Heart right ventricle (tissue), 16 donors: ENCODE results near the gene PHACTR3. TPM values are rescaled to one million over a fixed set of nuclear protein-coding genes. Genes with fewer than 3 reads are reported as not detected.

Experiments used
- ATAC-seq, 8 donors: fragments of 200-7000 bp; cut with Tn5 transposase; one replicate each; pipeline ENCODE4 v1.9.1; 2020; ENCODE audit warnings: mild to moderate bottlenecking in 8 of 8, moderate library complexity in 8 of 8, moderate number of reproducible peaks in 1 of 8
- DNase-seq, 2 donors: peaks; one replicate each; pipeline ENCODE4 v3.0.0-alpha.2; 2020
- H3K27ac ChIP-seq, 10 donors: fragments of 200-600 bp; sonication (generic) in 2 of 10; one replicate each; pipeline versions ENCODE4 v1.5.0 to v1.8.0; 2020 to 2022; ENCODE audit warnings: mild to moderate bottlenecking in 3 of 10
- H3K27me3 ChIP-seq, 7 donors: fragments of 200-600 bp; one replicate each; pipeline ENCODE4 v1.8.0; 2021 to 2022; ENCODE audit warnings: mild to moderate bottlenecking in 2 of 7
- H3K36me3 ChIP-seq, 9 donors: fragments of 200-600 bp; sonication (generic) in 1 of 9; one replicate each; pipeline versions ENCODE4 v1.5.0 to v1.8.0; 2020 to 2022; ENCODE audit warnings: mild to moderate bottlenecking in 2 of 9
- H3K4me1 ChIP-seq, 9 donors: fragments of 200-600 bp; sonication (generic) in 1 of 9; one replicate each; pipeline versions ENCODE4 v1.5.0 to v1.8.0; 2020 to 2022; ENCODE audit warnings: mild to moderate bottlenecking in 4 of 9
- H3K4me3 ChIP-seq, 10 donors: fragments of 200-600 bp; sonication (generic) in 2 of 10; one replicate each; pipeline versions ENCODE4 v1.5.0 to v1.8.0; 2020 to 2022; ENCODE audit warnings: mild to moderate bottlenecking in 7 of 10, moderate library complexity in 2 of 10
- H3K9me3 ChIP-seq, 11 donors: fragments of 200-600 bp in 10 of 11; sonication (generic) in 2 of 11; one replicate each; pipeline versions ENCODE4 v1.5.0 to v1.8.0; 2013 to 2022; ENCODE audit warnings: mild to moderate bottlenecking in 2 of 11, control low read depth in 1 of 11, moderate library complexity in 1 of 11
- CTCF ChIP-seq, 9 donors: fragments of 200-600 bp; sonication (generic) in 2 of 9; IDR thresholded peaks; one replicate each; pipeline versions ENCODE4 v1.5.0 to v1.8.0; 2021 to 2022; ENCODE audit warnings: antibody characterized with exemption in 9 of 9, mild to moderate bottlenecking in 5 of 9, moderate library complexity in 1 of 9
- WGBS, 2 donors: extraction: QIAGEN DNeasy Blood & Tissue Kit; methylation state at CpG; one replicate each; pipeline ENCODE4 v1.1.7; 2013; ENCODE audit warnings: inconsistent platforms in 1 of 2; 5-methylcytosine and 5-hydroxymethylcytosine counted together
- intact Hi-C, 10 donors: fragments of 100-400 bp; cut with DNase I; formaldehyde crosslinking; loops; one replicate each; pipeline versions ENCODE4 v1.11.1 to v1.14.2; 2022
- polyA plus RNA-seq, 2 donors: library from polyadenylated mRNA; stranded (reverse); fragments of 200-250 nt; gene quantifications; one replicate each; pipeline ENCODE4 v1.2.3, GENCODE V29; 2013
- total RNA-seq, 10 donors: library from RNA; stranded (reverse); fragmentation: NEBNext Ultra II Directional in 3 of 10; extraction: Animal tissue kit (Norgen Biotek cat#: 25700) in 3 of 10; gene quantifications; one replicate each; pipeline versions ENCODE4 v1.2.1 to v1.2.4, GENCODE V29; 2021 to 2023
- donor health status: Arrhythmogenic right ventricular cardiomyopathy.
- donor health status: ischemic (EF 13 %, LVEDD 7.1; RV severe dilation, severe dysfunction).
- donor health status: healthy with polysubstance abuse.
- donor health status: DM: no; HTN: yes; CAD: no.
- donor health status: DM: no; HTN: no; CAD: no.
- donor health status: ischemic (EF 25% LVEDD 6.9; RV normal size, moderate dysfunction).
- donor health status: ischemic (EF 25% LVEDD 5.7; RV mildly dilated, moderate dysfunction).
- donor health status: healthy.
- donor health status: DM: yes; HTN: yes; CAD: no.
- donor health status: Ischemic cardiomyopathy.
- donor health status: ischemic (EF 35%, LVEDD 5.7; RV mildly dilated, moderate dysfunction).
- donor health status: nonischemic (EF 11% LVEDD 7.7; RV severe dilation, severe dysfunction).
- donor health status: DM: yes; HTN: yes; CAD: no.
- donor health status: PGD.
- donor health status: ischemic (EF 29% LVEDD 5.4; RV normal size, mild dysfunction).
- donor health status: nonischemic (EF 23%, LVEDD 6.1; RV moderate dilation, normal function).

PHACTR3 gene
- total and polyA plus RNA-seq, 12 donors, result 0.51 to 24.1 (median 3.7) TPM

GRCh38 chr20:59817846-59818615, 213.7 kb downstream of the PHACTR3 start:
- WGBS, 2 donors, result 73 to 81% methylated on average over 14 of the region's 14 CpGs
- DNase-seq (no peak), ATAC-seq (no peak)
- peaks cover 0 to 4% (median 0%) of the 10 kb centered on the region in 7 donors for H3K27me3 ChIP-seq
- intact Hi-C loops, result no loop called here
- H3K4me1 ChIP-seq, result peaks cover 0 to 16% (median 7%) of the 10 kb centered on the region in 9 donors
- no peak for TF ChIP-seq CTCF (IDR thresholded peaks at IDR 0.05)
- no peaks in the 10 kb centered on the region for H3K9me3 ChIP-seq
- H3K36me3 ChIP-seq, result no peaks in the 10 kb centered on the region
- H3K27ac ChIP-seq, result no peak overlapping the region
- H3K4me3 ChIP-seq, result no peak overlapping the region

- ATAC-seq (no peak), DNase-seq (no peak)
- TF ChIP-seq CTCF (IDR thresholded peaks at IDR 0.05), result no peak
- WGBS, 2 donors, result 89 to 91% methylated on average over 10 of the region's 10 CpGs
- Histone ChIP-seq H3K36me3 (no peaks in the 10 kb centered on the region), H3K27me3 (peaks cover 0 to 4% (median 0%) of the 10 kb centered on the region in 7 donors), H3K27ac (no peak overlapping the region), H3K4me1 (peaks cover 3 to 20% (median 12%) of the 10 kb centered on the region in 9 donors), H3K9me3 (no peaks in the 10 kb centered on the region), H3K4me3 (no peak overlapping the region)
- intact Hi-C loops, result no loop called here
These were observed 214.6 kb downstream of the PHACTR3 start for GRCh38 chr20:59818911-59819310.

- 92 to 93% methylated on average over 20 of the region's 20 CpGs for whole genome bisulfite sequencing, 2 donors
- no peaks in the 10 kb centered on the region for H3K9me3 ChIP-seq
- intact Hi-C loops, result no loop called here
- no peak for ATAC-seq
- H3K4me1 ChIP-seq, result peaks cover 3 to 20% (median 12%) of the 10 kb centered on the region in 9 donors
- DNase-seq, result no peak
- peak overlapping the region in 1 of 10 donors; percentile 43 for H3K27ac ChIP-seq
- TF ChIP-seq CTCF (IDR thresholded peaks at IDR 0.05), result peak in 1 of 9 donors; percentile 13
- H3K36me3 ChIP-seq, result no peaks in the 10 kb centered on the region
- peaks cover 0 to 4% (median 0%) of the 10 kb centered on the region in 7 donors for H3K27me3 ChIP-seq
- H3K4me3 ChIP-seq, result no peak overlapping the region
These were observed 215.3 kb downstream of the PHACTR3 start for GRCh38 chr20:59819496-59820203.

- Histone ChIP-seq H3K4me3 (no peak overlapping the region), H3K9me3 (no peaks in the 10 kb centered on the region), H3K27me3 (peaks cover 0 to 4% (median 0%) of the 10 kb centered on the region in 7 donors), H3K27ac (peak overlapping the region in 1 of 10 donors; percentile 43), H3K4me1 (peaks cover 3 to 20% (median 12%) of the 10 kb centered on the region in 9 donors), H3K36me3 (no peaks in the 10 kb centered on the region)
- ATAC-seq, result peak; percentile 57 to 94 (median 66)
- no peak for TF ChIP-seq CTCF (IDR thresholded peaks at IDR 0.05)
- WGBS, 2 donors, result 47 to 52% methylated on average over 11 of the region's 11 CpGs
- intact Hi-C loops, result no loop called here
- peak; percentile 44 to 60 for DNase-seq
These were observed 216.1 kb downstream of the PHACTR3 start for GRCh38 chr20:59820204-59821041.
